ENCODE data around the gene ZNF608. TPM values are rescaled to one million over a fixed set of nuclear protein-coding genes. Genes with fewer than 3 reads are reported as not detected.
A peak's percentile ranks its signal among the peaks of the same experiment; 100 is the strongest.

Gene ZNF608
- total RNA-seq (not detected), polyA plus RNA-seq (not detected)

GRCh38 chr5:124745928-124746915 lies at the start of gene ZNF608:
Gene ZNF608 (minus strand): TSS chr5:124746639. CDS start chr5:124744989, 1,650 bp downstream.
- Histone ChIP-seq H3K4me1 (ENCODE audit: insufficient read depth, low read length) (no peaks in the 10 kb centered on the region), H3K9me3 (ENCODE audit: control insufficient read depth in 1 of 2, low read length in 2 of 2) (no peaks in the 10 kb centered on the region), H3K27ac (ENCODE audit: low read depth, low read length) (no peak within 1 kb of the TSS), H3K36me3 (ENCODE audit: insufficient read depth, low read length) (no peaks in the 10 kb centered on the region), H3K27me3 (ENCODE audit: insufficient read depth, low read length) (peaks cover 3% of the 10 kb centered on the region), H3K4me3 (ENCODE audit: low read length in 2 of 2) (no peak within 1 kb of the TSS)
- intact Hi-C loops (cut with micrococcal nuclease) = no loop called here
- H3K4me3 Mint-ChIP-seq = peak within 1 kb of the TSS in 7 of 8 donors; percentile 3 to 76 (median 41)
- ChIA-PET POLR2A (ENCODE audit: partially characterized antibody) (no interaction called here), CTCF (ENCODE audit: partially characterized antibody) (no interaction called here)
- H3K36me3 Mint-ChIP-seq = no peaks in the 10 kb centered on the region
- H3K4me1 Mint-ChIP-seq = peaks cover 10 to 27% (median 12%) of the 10 kb centered on the region in 4 donors
- no peak within 1 kb of the TSS for H3K27ac Mint-ChIP-seq
- no peak for DNase-seq
- peaks cover 0 to 10% (median 2%) of the 10 kb centered on the region in 8 donors for H3K9me3 Mint-ChIP-seq
- peaks cover 16 to 32% of the 10 kb centered on the region in 2 donors for H3K27me3 Mint-ChIP-seq

GRCh38 chr5:124795829-124796228 lies 49.4 kb upstream of the ZNF608 start:
- H3K4me3 Mint-ChIP-seq = no peak overlapping the region
- no peaks in the 10 kb centered on the region for H3K27me3 ChIP-seq (ENCODE audit: insufficient read depth, low read length)
- intact Hi-C loops (cut with micrococcal nuclease) = no loop called here
- no peak overlapping the region for H3K27ac ChIP-seq (ENCODE audit: low read depth, low read length)
- no peaks in the 10 kb centered on the region for H3K27me3 Mint-ChIP-seq
- no peak overlapping the region for H3K27ac Mint-ChIP-seq
- no peaks in the 10 kb centered on the region for H3K9me3 ChIP-seq (ENCODE audit: control insufficient read depth in 1 of 2, low read length in 2 of 2)
- no peaks in the 10 kb centered on the region for H3K36me3 ChIP-seq (ENCODE audit: insufficient read depth, low read length)
- peaks cover 0 to 9% (median 4%) of the 10 kb centered on the region in 8 donors for H3K9me3 Mint-ChIP-seq
- H3K36me3 Mint-ChIP-seq = no peaks in the 10 kb centered on the region
- no peak for DNase-seq
- CTCF ChIA-PET (ENCODE audit: partially characterized antibody) = no interaction called here
- POLR2A ChIA-PET (ENCODE audit: partially characterized antibody) = no interaction called here
- no peaks in the 10 kb centered on the region for H3K4me1 Mint-ChIP-seq
- H3K4me1 ChIP-seq (ENCODE audit: insufficient read depth, low read length) = no peaks in the 10 kb centered on the region
- no peak overlapping the region for H3K4me3 ChIP-seq (ENCODE audit: low read length in 2 of 2)

GRCh38 chr5:124790895-124791732 lies 44.7 kb upstream of the ZNF608 start:
- Mint-ChIP-seq H3K27me3 (no peaks in the 10 kb centered on the region), H3K36me3 (no peaks in the 10 kb centered on the region), H3K9me3 (peaks cover 0 to 6% (median 3%) of the 10 kb centered on the region in 8 donors), H3K4me3 (no peak overlapping the region), H3K27ac (no peak overlapping the region), H3K4me1 (no peaks in the 10 kb centered on the region)
- no peaks in the 10 kb centered on the region for H3K36me3 ChIP-seq (ENCODE audit: insufficient read depth, low read length)
- POLR2A ChIA-PET (ENCODE audit: partially characterized antibody) = no interaction called here
- no peak overlapping the region for H3K27ac ChIP-seq (ENCODE audit: low read depth, low read length)
- intact Hi-C loops (cut with micrococcal nuclease) = no loop called here
- H3K9me3 ChIP-seq (ENCODE audit: control insufficient read depth in 1 of 2, low read length in 2 of 2) = no peaks in the 10 kb centered on the region
- no peaks in the 10 kb centered on the region for H3K27me3 ChIP-seq (ENCODE audit: insufficient read depth, low read length)
- DNase-seq = no peak
- no peak overlapping the region for H3K4me3 ChIP-seq (ENCODE audit: low read length in 2 of 2)
- no peaks in the 10 kb centered on the region for H3K4me1 ChIP-seq (ENCODE audit: insufficient read depth, low read length)
- CTCF ChIA-PET (ENCODE audit: partially characterized antibody) = no interaction called here

- no peak overlapping the region for H3K27ac Mint-ChIP-seq
- no peaks in the 10 kb centered on the region for H3K4me1 ChIP-seq (ENCODE audit: insufficient read depth, low read length)
- intact Hi-C loops (cut with micrococcal nuclease) = no loop called here
- H3K36me3 Mint-ChIP-seq = no peaks in the 10 kb centered on the region
- no peaks in the 10 kb centered on the region for H3K36me3 ChIP-seq (ENCODE audit: insufficient read depth, low read length)
- no peaks in the 10 kb centered on the region for H3K4me1 Mint-ChIP-seq
- ChIA-PET CTCF (ENCODE audit: partially characterized antibody) (no interaction called here), POLR2A (ENCODE audit: partially characterized antibody) (no interaction called here)
- H3K27me3 ChIP-seq (ENCODE audit: insufficient read depth, low read length) = no peaks in the 10 kb centered on the region
- H3K27ac ChIP-seq (ENCODE audit: low read depth, low read length) = no peak overlapping the region
- no peaks in the 10 kb centered on the region for H3K27me3 Mint-ChIP-seq
- no peak overlapping the region for H3K4me3 Mint-ChIP-seq
- H3K9me3 ChIP-seq (ENCODE audit: control insufficient read depth in 1 of 2, low read length in 2 of 2) = no peaks in the 10 kb centered on the region
- H3K4me3 ChIP-seq (ENCODE audit: low read length in 2 of 2) = no peak overlapping the region
- H3K9me3 Mint-ChIP-seq = peaks cover 0 to 6% (median 3%) of the 10 kb centered on the region in 8 donors
- no peak for DNase-seq
Measured at GRCh38 chr5:124790301-124790894, 44.0 kb upstream of the ZNF608 start.

GRCh38 chr5:124789104-124789605 lies 42.7 kb upstream of the ZNF608 start:
- Histone ChIP-seq H3K27me3 (ENCODE audit: insufficient read depth, low read length) (no peaks in the 10 kb centered on the region), H3K4me1 (ENCODE audit: insufficient read depth, low read length) (no peaks in the 10 kb centered on the region), H3K36me3 (ENCODE audit: insufficient read depth, low read length) (no peaks in the 10 kb centered on the region), H3K9me3 (ENCODE audit: control insufficient read depth in 1 of 2, low read length in 2 of 2) (no peaks in the 10 kb centered on the region), H3K4me3 (ENCODE audit: low read length in 2 of 2) (no peak overlapping the region), H3K27ac (ENCODE audit: low read depth, low read length) (no peak overlapping the region)
- no peaks in the 10 kb centered on the region for H3K27me3 Mint-ChIP-seq
- no peak overlapping the region for H3K4me3 Mint-ChIP-seq
- H3K27ac Mint-ChIP-seq = no peak overlapping the region
- no peaks in the 10 kb centered on the region for H3K36me3 Mint-ChIP-seq
- POLR2A ChIA-PET (ENCODE audit: partially characterized antibody) = no interaction called here
- intact Hi-C loops (cut with micrococcal nuclease) = no loop called here
- H3K9me3 Mint-ChIP-seq = peaks cover 0 to 6% (median 3%) of the 10 kb centered on the region in 8 donors
- CTCF ChIA-PET (ENCODE audit: partially characterized antibody) = no interaction called here
- H3K4me1 Mint-ChIP-seq = no peaks in the 10 kb centered on the region
- no peak for DNase-seq

GRCh38 chr5:124783794-124784193 lies 37.4 kb upstream of the ZNF608 start:
- Mint-ChIP-seq H3K4me3 (no peak overlapping the region), H3K9me3 (peaks cover 0 to 4% (median 0%) of the 10 kb centered on the region in 8 donors)
- no peak for DNase-seq

GRCh38 chr5:124783285-124783684 lies 36.8 kb upstream of the ZNF608 start:
- Mint-ChIP-seq H3K4me1 (no peaks in the 10 kb centered on the region), H3K27me3 (no peaks in the 10 kb centered on the region), H3K4me3 (no peak overlapping the region), H3K9me3 (peaks cover 0 to 4% (median 0%) of the 10 kb centered on the region in 8 donors), H3K36me3 (no peaks in the 10 kb centered on the region), H3K27ac (no peak overlapping the region)
- ChIA-PET POLR2A (ENCODE audit: partially characterized antibody) (no interaction called here), CTCF (ENCODE audit: partially characterized antibody) (no interaction called here)
- DNase-seq = no peak
- intact Hi-C loops (cut with micrococcal nuclease) = no loop called here
- Histone ChIP-seq H3K4me1 (ENCODE audit: insufficient read depth, low read length) (no peaks in the 10 kb centered on the region), H3K36me3 (ENCODE audit: insufficient read depth, low read length) (no peaks in the 10 kb centered on the region), H3K4me3 (ENCODE audit: low read length in 2 of 2) (no peak overlapping the region), H3K27me3 (ENCODE audit: insufficient read depth, low read length) (no peaks in the 10 kb centered on the region), H3K27ac (ENCODE audit: low read depth, low read length) (no peak overlapping the region), H3K9me3 (ENCODE audit: control insufficient read depth in 1 of 2, low read length in 2 of 2) (no peaks in the 10 kb centered on the region)

More at GRCh38 chr5:124783794-124784193, 37.4 kb upstream of the ZNF608 start:
- Mint-ChIP-seq H3K4me1 (no peaks in the 10 kb centered on the region), H3K27me3 (no peaks in the 10 kb centered on the region), H3K27ac (no peak overlapping the region), H3K36me3 (no peaks in the 10 kb centered on the region)
- Histone ChIP-seq H3K27me3 (ENCODE audit: insufficient read depth, low read length) (no peaks in the 10 kb centered on the region), H3K36me3 (ENCODE audit: insufficient read depth, low read length) (no peaks in the 10 kb centered on the region), H3K4me1 (ENCODE audit: insufficient read depth, low read length) (no peaks in the 10 kb centered on the region), H3K9me3 (ENCODE audit: control insufficient read depth in 1 of 2, low read length in 2 of 2) (no peaks in the 10 kb centered on the region), H3K4me3 (ENCODE audit: low read length in 2 of 2) (no peak overlapping the region), H3K27ac (ENCODE audit: low read depth, low read length) (no peak overlapping the region)
- ChIA-PET CTCF (ENCODE audit: partially characterized antibody) (interaction anchor here (1.2 kb wide), 1 partner anchor 10 kb away, joined by 3 read pairs; no protein-coding TSS in a partner anchor), POLR2A (ENCODE audit: partially characterized antibody) (no interaction called here)
- intact Hi-C loops (cut with micrococcal nuclease) = no loop called here
